Measurements from ENCODE around the gene ICOSLG.
"Not testable (repeated sequence)": the region's sequence is repeated elsewhere in the genome, so short reads cannot be mapped to it uniquely, and the experiment has no call there.

ICOSLG gene

GRCh38 chr21:44240842-44241241, at the start of gene ICOSLG:
Gene ICOSLG, minus strand, starts transcription at chr21:44240943. Its CDS starts 126 bp downstream, at chr21:44240817.
- not testable (repeated sequence) for DNase-seq (ENCODE audit: low spot score)

DNA sequence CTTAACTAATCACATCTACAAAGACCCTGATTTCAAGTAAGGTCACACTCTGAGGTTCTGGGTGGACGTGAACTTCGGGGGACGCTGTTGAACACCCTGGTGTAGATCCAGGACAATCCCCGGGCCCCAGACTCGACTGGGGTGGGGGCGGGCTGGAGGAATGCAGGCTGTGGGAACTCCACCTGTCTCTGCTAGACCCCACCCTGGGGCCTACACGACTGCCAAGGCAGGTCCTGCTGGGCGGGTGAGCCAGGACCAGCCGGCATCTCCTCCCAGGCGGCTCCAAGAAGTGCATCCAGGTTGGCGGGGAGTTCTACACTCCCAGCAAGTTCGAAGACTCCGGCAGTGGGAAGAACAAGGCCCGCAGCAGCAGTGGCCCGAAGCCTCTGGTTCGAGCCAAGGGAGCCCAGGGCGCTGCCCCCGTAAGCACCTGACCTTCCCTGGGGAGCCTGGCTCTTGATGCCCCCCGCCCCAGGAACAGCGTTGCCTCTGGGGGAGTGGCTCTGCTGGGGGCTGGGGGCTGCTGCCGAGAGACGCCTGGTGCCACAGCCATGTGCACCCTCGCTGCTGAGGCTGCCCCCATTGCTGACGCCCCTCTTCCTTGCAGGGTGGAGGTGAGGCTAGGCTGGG, 48.8 kb upstream of the ICOSLG start:
- no peak for DNase-seq (ENCODE audit: low spot score)

GRCh38 chr21:44288251-44289110, 47.7 kb upstream of the ICOSLG start:
- no peak for DNase-seq (ENCODE audit: low spot score)

DNA sequence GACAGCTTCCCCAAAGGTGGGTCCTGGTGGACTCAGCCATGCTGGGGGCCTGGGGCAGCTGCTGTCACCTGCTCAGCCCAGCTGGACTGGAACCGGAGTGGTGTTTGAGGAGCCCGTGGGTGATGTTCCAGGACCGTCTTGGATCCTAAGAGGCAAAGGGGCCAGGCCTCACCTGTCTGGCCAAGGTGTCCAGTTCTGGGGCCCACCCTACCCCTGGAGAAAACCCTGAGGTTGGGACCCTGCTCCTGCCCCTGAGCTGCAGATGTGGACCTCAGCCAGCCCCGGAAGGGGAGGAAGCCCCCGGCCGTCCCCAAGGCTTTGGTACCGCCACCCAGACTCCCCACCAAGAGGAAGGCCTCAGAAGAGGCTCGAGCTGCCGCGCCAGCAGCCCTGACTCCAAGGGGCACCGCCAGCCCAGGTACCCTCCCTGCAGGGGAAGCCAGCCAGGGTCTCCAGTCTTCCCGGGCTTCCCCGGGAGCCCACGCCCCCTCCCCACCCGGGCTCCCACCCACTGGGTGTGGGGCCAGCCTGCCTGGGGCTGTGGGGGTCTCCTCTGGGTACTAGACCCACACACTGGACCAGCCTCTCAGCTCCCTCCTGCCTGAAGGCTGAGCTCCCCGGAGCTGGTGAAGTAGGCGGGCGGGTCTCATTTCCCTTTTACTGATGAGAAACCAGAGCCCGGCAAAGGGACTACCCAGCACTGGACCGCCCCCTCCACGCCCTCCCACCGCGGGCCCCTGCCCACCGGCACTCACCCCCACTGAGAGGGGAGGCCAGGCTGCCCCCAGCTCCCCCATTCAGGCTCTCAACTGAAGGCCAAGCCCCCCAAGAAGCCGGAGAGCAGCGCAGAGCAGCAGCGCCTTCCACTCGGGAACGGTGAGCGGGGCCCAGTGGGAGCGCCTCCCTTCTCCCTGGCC, 46.2 kb upstream of the ICOSLG start:
- no peak for DNase-seq (ENCODE audit: low spot score)

DNA sequence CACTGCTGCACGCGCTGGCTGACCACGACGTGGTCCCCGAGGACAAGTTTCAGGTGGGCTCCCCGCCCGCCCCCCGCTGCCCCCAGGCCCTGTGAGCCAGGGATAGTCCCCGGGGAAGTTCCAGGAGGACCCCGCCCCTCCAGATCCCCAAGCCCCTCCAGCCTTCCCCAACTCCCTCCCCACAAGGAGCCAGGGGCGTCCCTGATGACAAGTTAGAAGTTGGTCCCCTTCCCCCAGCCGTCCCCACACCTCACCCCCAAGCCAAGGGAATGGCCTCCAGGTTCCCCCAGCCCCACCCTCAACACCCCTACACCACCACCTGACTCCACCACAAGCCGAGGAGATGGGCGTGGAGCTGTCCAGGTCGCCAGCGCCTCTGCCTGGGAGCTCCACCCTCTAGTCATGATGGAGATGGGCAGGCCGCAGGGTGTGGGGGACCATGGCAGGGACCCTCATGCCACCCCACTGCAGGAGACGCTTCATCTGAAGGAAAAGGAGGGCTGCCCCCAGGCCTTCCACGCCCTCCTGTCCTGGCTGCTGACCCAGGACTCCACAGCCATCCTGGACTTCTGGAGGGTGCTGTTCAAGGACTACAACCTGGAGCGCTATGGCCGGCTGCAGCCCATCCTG, 45.5 kb upstream of the ICOSLG start:
- DNase-seq (ENCODE audit: low spot score), result no peak

DNA sequence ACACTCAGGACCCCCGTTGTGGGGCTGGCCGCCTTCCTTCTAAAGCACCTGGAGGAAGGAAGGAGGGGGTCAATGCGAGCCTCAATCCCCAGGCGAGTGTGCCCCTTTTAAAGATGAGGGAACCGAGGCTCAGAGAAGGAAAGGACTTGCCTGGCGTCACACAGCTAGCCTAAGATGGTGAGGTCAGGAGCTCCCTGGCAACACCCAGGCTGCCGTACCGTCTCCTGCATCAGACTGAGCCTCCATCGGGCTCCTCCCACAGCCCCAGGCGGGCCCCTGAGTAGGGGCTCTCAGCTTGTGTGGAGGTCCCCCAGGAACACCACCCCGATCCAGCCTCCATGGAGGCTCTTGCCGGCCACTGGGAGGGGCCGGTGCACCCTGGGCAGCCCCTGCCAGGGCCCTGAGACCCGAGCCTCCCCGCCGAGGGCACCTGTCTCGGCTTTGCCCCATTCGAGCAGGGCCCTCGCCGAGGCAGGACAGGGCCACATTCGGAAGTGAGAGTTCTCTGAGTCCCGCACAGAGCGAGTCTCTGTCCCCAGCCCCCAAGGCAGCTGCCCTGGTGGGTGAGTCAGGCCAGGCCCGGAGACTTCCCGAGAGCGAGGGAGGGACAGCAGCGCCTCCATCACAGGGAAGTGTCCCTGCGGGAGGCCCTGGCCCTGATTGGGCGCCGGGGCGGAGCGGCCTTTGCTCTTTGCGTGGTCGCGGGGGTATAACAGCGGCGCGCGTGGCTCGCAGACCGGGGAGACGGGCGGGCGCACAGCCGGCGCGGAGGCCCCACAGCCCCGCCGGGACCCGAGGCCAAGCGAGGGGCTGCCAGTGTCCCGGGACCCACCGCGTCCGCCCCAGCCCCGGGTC, 44.6 kb upstream of the ICOSLG start, which contains the start of gene AIRE:
Gene AIRE (plus strand): TSS at position 739 of the 855 bp plus-strand sequence. CDS start 131 bp downstream, outside the sequence.
- DNase-seq (ENCODE audit: low spot score), result peak; percentile 73

DNA sequence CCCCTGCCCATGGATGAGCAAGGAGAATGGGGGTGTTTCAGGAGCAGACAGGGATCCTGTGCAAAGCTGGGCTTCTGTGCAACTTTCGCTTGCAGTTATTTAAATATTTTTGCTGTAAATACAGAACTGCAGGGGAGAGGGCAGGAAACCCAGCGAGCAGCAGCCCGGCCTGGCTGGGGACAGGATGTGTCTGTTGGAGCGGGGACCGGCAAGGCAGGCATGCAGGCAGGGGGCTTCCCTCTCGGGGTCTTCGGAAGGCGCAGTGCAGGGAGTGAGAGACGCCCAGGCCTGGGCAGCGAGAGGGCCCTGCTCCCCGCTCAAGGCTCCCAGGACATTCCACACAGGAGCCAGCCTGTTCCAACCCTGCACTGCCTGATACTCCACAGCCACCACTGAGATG, 43.2 kb upstream of the ICOSLG start:
- no peak for DNase-seq (ENCODE audit: low spot score)

GRCh38 chr21:44283211-44283785, 42.6 kb upstream of the ICOSLG start:
- DNase-seq (ENCODE audit: low spot score), result not testable (repeated sequence)

DNA sequence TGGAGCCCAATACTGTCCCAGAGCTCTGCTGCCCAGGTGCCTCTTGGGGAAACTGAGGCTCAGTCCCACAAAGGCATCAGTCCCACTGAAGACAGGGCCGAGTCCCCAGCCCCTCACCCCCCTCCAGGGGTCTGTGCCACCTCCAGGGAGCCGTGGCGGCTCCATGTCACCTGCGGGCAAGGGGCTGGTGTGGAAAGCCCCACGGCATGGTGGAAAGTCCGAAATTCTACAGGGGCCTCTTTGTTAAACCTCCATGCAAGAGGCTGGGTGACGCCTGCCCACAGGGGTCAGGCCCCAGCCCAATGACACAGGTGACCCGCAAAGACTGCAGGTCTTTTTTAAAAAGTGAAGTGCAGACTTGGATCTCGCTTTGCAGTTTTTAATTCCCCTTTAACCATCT, 41.6 kb upstream of the ICOSLG start:
- no peak for DNase-seq (ENCODE audit: low spot score)

- no peak for DNase-seq (ENCODE audit: low spot score)
Measured at GRCh38 chr21:44281801-44282200, 41.1 kb upstream of the ICOSLG start.

DNA sequence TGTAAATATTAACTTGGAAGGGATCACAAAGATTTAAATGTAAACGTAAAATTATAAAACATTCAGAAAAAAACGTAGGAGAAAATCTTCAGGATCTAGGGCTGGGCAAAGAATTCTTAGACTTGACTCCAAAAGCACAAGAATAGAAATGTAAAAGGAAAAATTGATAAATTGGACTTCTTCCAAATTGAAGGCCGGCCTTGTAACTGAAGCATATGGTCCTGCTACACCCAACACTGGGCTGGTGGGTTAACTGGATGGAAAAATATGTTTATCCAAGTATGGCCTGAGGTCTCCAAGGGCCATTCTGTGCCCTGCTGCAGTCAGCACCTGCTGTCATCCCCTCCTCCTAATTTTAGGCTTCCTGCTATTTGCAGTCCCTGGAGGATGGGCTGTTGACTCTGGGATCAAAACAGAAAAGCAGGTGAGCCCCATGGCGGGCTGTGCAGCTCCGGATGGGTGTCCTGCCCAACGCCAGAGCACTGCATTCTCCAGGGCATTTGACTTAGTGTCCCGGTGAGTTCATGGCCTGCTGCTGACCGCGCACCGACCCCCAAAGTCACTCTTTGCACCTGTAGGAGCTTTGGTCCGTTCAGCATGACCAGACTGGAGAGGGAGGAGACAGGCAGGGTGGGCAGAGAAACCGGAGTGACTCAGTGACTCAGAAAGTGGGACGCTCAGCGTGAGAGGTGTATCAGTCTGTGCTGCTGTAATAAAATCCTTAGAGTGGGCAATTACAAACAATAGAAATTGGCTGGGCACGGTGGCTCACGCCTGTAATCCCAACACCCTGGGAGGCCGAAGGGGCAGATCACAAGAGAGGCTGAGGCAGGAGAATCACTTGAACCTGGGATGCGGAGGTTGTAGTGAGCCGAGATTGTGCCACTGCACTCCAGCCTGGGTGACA, 38.9 kb upstream of the ICOSLG start:
- no peak for DNase-seq (ENCODE audit: low spot score)

- DNase-seq (ENCODE audit: low spot score), result no peak
Measured at GRCh38 chr21:44275041-44275440, 34.3 kb upstream of the ICOSLG start.

DNA sequence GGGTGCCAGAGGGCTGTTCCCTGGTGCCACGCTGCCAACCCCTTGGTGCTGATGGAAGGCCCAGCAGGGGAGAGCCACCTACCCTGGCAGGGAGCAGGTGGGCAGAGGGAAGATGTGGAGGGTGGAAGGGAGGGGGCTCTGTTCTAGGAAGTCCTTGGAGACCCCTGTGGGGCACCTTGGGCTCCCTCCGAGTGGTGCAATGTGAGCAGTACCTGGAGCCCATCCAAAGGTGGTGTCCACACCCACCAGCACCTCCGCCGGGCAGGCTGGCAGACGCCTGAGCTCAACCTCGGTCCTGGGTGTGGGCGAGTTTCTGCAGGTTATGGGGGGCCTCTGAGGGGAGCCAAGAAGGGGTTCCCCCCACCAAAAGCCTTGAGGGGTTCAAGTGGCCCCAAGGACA, 32.3 kb upstream of the ICOSLG start:
- DNase-seq (ENCODE audit: low spot score), result no peak

DNA sequence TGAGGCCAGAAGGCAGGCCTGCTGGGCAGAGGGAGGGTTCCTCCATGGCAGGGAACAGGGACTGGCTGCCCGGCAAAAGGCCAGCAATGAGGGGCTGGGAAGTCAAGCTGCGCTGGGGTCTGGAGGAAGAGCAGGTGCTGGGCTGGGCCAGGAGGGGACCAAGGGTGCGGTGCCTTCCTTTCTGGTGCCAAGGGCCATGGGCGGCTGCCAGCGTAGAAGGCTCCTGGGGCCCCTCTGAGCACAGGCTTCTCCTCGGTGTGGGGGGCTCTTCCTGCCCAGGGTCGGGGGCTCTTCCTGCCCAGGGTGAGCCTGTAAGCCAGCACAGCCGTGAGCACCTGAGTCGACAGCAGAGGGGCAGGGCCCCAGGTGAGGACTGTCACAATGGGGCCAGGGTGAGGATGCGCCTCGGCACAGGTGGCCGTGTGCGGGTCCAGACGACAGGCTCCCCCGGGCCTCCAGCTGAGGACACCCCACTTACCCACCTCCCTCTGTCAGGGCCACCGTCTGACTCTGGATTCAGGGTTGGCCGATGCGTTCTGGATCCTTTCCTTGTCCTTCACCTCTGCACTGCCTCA, 31.6 kb upstream of the ICOSLG start:
- no peak for DNase-seq (ENCODE audit: low spot score)

DNA sequence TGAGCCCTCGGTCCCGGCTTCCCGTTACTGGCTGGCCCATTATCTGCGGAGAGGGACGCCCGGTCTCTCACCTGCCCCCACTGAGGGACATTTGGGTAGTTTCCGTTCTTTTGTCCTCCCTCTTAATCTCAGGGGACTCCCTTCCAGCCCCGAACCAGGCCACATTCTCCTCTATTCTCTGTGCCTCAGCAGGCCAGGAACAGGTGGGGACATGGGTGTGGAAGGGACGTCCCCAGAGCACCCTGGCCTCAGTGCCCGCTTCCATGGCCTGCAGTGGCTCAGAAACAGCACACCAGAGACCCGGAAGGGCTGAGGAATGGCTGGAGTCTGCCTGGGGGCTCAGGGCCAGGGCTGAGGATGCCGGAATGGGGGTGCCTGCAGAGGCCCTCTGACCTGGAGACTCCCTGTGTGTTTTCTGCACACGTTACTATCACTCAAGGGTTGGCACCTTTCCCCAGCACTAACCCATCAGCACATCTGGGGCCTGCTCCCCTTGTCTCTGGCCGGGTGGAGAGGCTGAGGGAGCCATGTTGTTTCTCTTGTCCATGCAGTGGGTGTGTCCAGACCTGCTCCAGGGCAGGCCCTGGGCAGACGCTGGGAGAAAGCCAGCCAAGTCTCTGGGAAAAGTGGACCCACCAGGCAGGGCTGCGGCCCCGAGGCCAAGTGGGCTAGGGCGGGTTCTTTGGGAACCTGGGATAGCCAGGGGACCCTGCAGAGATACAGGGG, 31.0 kb upstream of the ICOSLG start:
- DNase-seq (ENCODE audit: low spot score), result no peak

GRCh38 chr21:44269090-44269489, 28.3 kb upstream of the ICOSLG start:
- no peak for DNase-seq (ENCODE audit: low spot score)

DNA sequence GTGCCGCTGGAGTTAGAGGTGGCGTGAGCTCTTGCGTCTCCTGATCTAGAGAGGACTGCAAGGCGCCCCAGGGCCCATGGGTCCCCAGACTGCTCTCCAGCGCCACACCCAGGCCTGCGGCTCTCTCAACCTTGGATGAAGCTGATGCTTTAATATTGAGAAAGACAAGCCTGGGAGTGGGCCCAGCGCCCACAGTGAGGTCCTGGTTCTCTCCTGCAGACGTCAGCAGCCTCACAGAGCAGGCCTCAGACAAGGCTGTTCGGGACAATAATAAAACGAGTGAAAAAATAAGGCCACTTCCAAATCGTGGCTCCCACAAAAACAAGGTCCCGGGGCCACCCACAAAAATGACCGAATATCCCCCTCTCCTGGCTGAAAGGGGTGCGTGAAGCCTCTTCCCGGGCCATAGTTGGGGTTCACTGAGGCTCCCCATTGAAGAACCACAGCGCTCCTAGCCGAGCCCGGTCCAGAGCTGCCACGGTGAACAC, 27.0 kb upstream of the ICOSLG start:
- no peak for DNase-seq (ENCODE audit: low spot score)

- no peak for DNase-seq (ENCODE audit: low spot score)
Measured at GRCh38 chr21:44265734-44266270, 25.1 kb upstream of the ICOSLG start.
